OCI-LY1 (cell line): ENCODE results near the gene PEAK1.

Experiments used
- H2AFZ ChIP-seq: fragments of 200-600 bp; sonication (generic), shearing (Covaris generic); 2 replicates; pipeline ENCODE4 v1.6.0; 2014; ENCODE audit warnings: antibody characterized with exemption, mild to moderate bottlenecking, low read length
- H3F3A ChIP-seq: fragments of 200-600 bp; sonication (generic), shearing (Covaris generic); 2 replicates; pipeline ENCODE4 v1.6.0; 2014; ENCODE audit warnings: mild to moderate bottlenecking, antibody characterized with exemption, low read length, moderate library complexity; ENCODE audit not compliant: insufficient read depth
- H3K27ac ChIP-seq: fragments of 200-600 bp; sonication (generic); 2 replicates; pipeline ENCODE4 v1.5.1; 2014; ENCODE audit warnings: low read length, mixed run types, mild to moderate bottlenecking, low read depth; ENCODE audit not compliant: poor library complexity, severe bottlenecking
- H3K27me3 ChIP-seq: fragments of 200-600 bp; sonication (generic); 2 replicates; pipeline ENCODE4 v1.6.0; 2014; ENCODE audit warnings: antibody characterized with exemption, mild to moderate bottlenecking, low read length, moderate library complexity; ENCODE audit not compliant: insufficient read depth
- H3K36me3 ChIP-seq: fragments of 200-600 bp; sonication (generic); 2 replicates; pipeline ENCODE4 v1.6.1; 2014; ENCODE audit warnings: mild to moderate bottlenecking, antibody characterized with exemption, low read length, moderate library complexity, mixed read lengths; ENCODE audit not compliant: insufficient read depth
- H3K4me1 ChIP-seq: fragments of 200-600 bp; sonication (generic); 2 replicates; pipeline ENCODE4 v1.5.1; 2014; ENCODE audit warnings: mild to moderate bottlenecking, low read length, moderate library complexity; ENCODE audit not compliant: insufficient read depth, severe bottlenecking
- H3K4me2 ChIP-seq: fragments of 200-600 bp; sonication (generic), shearing (Covaris generic); 2 replicates; pipeline ENCODE4 v1.6.1; 2014; ENCODE audit warnings: low read length
- H3K4me3 ChIP-seq: fragments of 200-600 bp; sonication (generic); 2 replicates; pipeline ENCODE4 v1.5.1; 2014; ENCODE audit warnings: low read length, low read depth, mild to moderate bottlenecking, mixed read lengths; ENCODE audit not compliant: poor library complexity, severe bottlenecking
- H3K79me2 ChIP-seq: fragments of 200-600 bp; shearing (Covaris generic); 2 replicates; pipeline ENCODE4 v1.6.1; 2016; ENCODE audit warnings: mixed run types, low read length, mixed read lengths; ENCODE audit not compliant: insufficient read depth
- H3K9ac ChIP-seq: fragments of 200-600 bp; sonication (generic), shearing (Covaris generic); 2 replicates; pipeline ENCODE4 v1.6.1; 2014; ENCODE audit warnings: mild to moderate bottlenecking, low read length, mixed read lengths
- H3K9me2 ChIP-seq: fragments of 200-600 bp; sonication (generic), shearing (Covaris generic); 2 replicates; pipeline ENCODE4 v1.6.1; 2014; ENCODE audit warnings: low read depth, mild to moderate bottlenecking, low read length, mixed read lengths
- H3K9me3 ChIP-seq: fragments of 200-600 bp; shearing (Covaris generic); 2 replicates; pipeline ENCODE4 v1.6.1; 2014; ENCODE audit warnings: low read length, mixed read lengths
- H4K20me1 ChIP-seq: fragments of 200-600 bp; sonication (generic), shearing (Covaris generic); 2 replicates; pipeline ENCODE4 v1.6.0; 2016; ENCODE audit warnings: mild to moderate bottlenecking, low read length; ENCODE audit not compliant: insufficient read depth
- EZH2 ChIP-seq: fragments of 200-600 bp; sonication (generic), shearing (Covaris generic); IDR thresholded peaks from 2 replicates; pipeline ENCODE4 v1.8.0; 2017; ENCODE audit warnings: borderline replicate concordance, mixed run types, mild to moderate bottlenecking, antibody characterized with exemption, low read length, moderate library complexity, mixed read lengths
- TF ChIP-seq, protein P1 (sequence below): fragments of 200-600 bp; sonication (generic), shearing (Covaris generic); IDR thresholded peaks from 2 replicates; pipeline ENCODE4 v1.5.1; 2017; ENCODE audit warnings: mild to moderate bottlenecking, antibody characterized with exemption, low read length, moderate library complexity, mixed read lengths

The PEAK1 gene

DNA sequence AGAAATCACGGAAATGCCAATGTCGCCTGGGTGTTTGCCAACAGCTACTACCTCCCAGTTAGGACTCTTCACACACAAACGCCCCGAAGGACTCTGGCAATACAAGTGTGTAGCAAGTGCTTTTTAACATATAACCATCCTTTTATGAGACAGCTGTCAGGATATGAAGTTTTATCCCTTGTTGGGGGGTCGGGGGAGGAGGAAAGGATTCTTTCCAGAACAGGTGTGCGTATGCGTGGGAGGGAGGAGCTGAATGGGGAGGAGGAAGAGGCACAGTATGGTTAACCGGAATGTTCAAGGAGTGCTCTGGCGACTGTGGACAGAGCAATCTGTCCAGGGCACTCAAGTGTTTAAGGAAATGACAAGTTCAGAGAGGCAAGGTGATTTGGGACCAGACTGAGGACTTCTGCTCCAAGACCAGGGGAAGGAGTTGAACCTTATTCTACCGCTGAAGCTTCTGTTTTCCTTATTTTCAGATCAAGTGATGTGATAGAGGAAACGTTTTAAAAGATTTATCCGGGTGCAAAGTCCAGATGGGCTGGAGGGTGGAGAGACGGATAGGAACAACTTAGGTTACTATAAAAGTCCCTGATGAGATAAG, 350.3 kb downstream of the PEAK1 start:
- no peaks in the 10 kb centered on the region for H3K9me3 ChIP-seq
- no peaks in the 10 kb centered on the region for H3K27me3 ChIP-seq
- H3K9me2 ChIP-seq = no peaks in the 10 kb centered on the region
- H3K79me2 ChIP-seq = peaks cover 10% of the 10 kb centered on the region; the same call in 1 of the 2 replicates
- H3K4me3 ChIP-seq = peak overlapping the region; percentile 74
- no peaks in the 10 kb centered on the region for H3F3A ChIP-seq
- peaks cover 37% of the 10 kb centered on the region for H3K4me1 ChIP-seq
- no peaks in the 10 kb centered on the region for H4K20me1 ChIP-seq
- peak overlapping the region; percentile 65 for H3K9ac ChIP-seq
- no peak overlapping the region for H3K27ac ChIP-seq
- H3K4me2 ChIP-seq = peak overlapping the region; percentile 89
- no peak overlapping the region for H2AFZ ChIP-seq
- no peak for TF ChIP-seq EZH2
- TF ChIP-seq, protein P1, sequence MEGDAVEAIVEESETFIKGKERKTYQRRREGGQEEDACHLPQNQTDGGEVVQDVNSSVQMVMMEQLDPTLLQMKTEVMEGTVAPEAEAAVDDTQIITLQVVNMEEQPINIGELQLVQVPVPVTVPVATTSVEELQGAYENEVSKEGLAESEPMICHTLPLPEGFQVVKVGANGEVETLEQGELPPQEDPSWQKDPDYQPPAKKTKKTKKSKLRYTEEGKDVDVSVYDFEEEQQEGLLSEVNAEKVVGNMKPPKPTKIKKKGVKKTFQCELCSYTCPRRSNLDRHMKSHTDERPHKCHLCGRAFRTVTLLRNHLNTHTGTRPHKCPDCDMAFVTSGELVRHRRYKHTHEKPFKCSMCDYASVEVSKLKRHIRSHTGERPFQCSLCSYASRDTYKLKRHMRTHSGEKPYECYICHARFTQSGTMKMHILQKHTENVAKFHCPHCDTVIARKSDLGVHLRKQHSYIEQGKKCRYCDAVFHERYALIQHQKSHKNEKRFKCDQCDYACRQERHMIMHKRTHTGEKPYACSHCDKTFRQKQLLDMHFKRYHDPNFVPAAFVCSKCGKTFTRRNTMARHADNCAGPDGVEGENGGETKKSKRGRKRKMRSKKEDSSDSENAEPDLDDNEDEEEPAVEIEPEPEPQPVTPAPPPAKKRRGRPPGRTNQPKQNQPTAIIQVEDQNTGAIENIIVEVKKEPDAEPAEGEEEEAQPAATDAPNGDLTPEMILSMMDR = no peak
- peaks cover 10% of the 10 kb centered on the region; the same call in 1 of the 2 replicates for H3K36me3 ChIP-seq

- H3K4me1 ChIP-seq = peaks cover 37% of the 10 kb centered on the region
- peaks cover 10% of the 10 kb centered on the region; the same call in 1 of the 2 replicates for H3K36me3 ChIP-seq
- no peaks in the 10 kb centered on the region for H3F3A ChIP-seq
- H3K4me2 ChIP-seq = peak overlapping the region; percentile 89; the same call in 1 of the 2 replicates
- no peak overlapping the region for H2AFZ ChIP-seq
- no peaks in the 10 kb centered on the region for H3K9me2 ChIP-seq
- TF ChIP-seq EZH2 = no peak
- TF ChIP-seq, protein P1 = no peak
- no peaks in the 10 kb centered on the region for H4K20me1 ChIP-seq
- no peaks in the 10 kb centered on the region for H3K27me3 ChIP-seq
- peaks cover 10% of the 10 kb centered on the region; the same call in 1 of the 2 replicates for H3K79me2 ChIP-seq
- H3K4me3 ChIP-seq = peak overlapping the region; percentile 74
- H3K9me3 ChIP-seq = no peaks in the 10 kb centered on the region
- H3K27ac ChIP-seq = no peak overlapping the region
- no peak overlapping the region for H3K9ac ChIP-seq
Observed at GRCh38 chr15:77068633-77069032, 351.3 kb downstream of the PEAK1 start.

DNA sequence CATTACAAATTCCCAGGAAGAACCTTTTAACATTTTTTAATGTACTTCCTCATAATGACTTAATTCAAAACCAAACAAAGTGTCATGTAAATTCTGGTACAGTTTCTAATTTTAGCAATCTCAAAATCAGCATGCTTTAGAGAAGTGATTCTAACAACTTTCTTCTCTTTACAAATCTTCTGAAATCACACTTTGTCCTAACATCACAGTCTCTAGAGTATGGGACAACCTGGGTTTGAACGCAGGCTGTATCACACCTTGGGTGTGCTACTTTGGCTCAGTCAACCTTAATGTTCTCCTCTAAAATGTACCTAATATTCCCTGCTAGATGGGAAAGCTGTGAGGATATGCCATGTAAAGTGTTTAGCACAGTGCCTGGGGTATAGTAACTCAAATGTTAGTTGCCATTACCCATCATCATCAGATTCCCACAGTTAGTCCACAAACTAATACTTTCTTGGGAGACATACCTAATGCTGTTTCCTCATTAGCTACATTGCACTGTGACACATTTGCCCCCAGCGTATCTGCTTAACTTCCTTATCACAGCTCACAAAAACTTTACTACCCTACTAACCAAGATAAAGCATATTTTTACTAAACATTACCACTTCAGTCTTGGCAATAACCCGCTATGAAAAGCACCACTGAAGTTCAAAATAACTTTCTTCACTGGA, 352.1 kb downstream of the PEAK1 start:
- no peaks in the 10 kb centered on the region for H3F3A ChIP-seq
- peaks cover 10% of the 10 kb centered on the region; the same call in 1 of the 2 replicates for H3K36me3 ChIP-seq
- H3K27ac ChIP-seq = no peak overlapping the region
- H3K9ac ChIP-seq = no peak overlapping the region
- H3K4me2 ChIP-seq = peak overlapping the region; percentile 3; the same call in 1 of the 2 replicates
- H2AFZ ChIP-seq = no peak overlapping the region
- no peaks in the 10 kb centered on the region for H3K9me2 ChIP-seq
- H3K4me1 ChIP-seq = peaks cover 37% of the 10 kb centered on the region
- H3K4me3 ChIP-seq = no peak overlapping the region
- no peaks in the 10 kb centered on the region for H3K27me3 ChIP-seq
- no peaks in the 10 kb centered on the region for H4K20me1 ChIP-seq
- no peaks in the 10 kb centered on the region for H3K9me3 ChIP-seq
- H3K79me2 ChIP-seq = peaks cover 11% of the 10 kb centered on the region; the same call in 1 of the 2 replicates
- TF ChIP-seq, protein P1 = no peak
